SU-DHL-6 (cell line): ENCODE results near the gene SLC47A2.
"Not testable (repeated sequence)": the region's sequence is repeated elsewhere in the genome, so short reads cannot be mapped to it uniquely, and the experiment has no call there.

Experiments used
- H2AFZ ChIP-seq: fragments of 200-600 bp; sonication (generic); 2 replicates; pipeline ENCODE4 v1.6.1; 2014; ENCODE audit warnings: low read depth, mild to moderate bottlenecking, moderate library complexity, mixed read lengths, antibody characterized with exemption, low read length; ENCODE audit not compliant: severe bottlenecking
- H3F3A ChIP-seq: fragments of 200-600 bp; shearing (Covaris generic); 2 replicates; pipeline ENCODE4 v1.6.0; 2016; ENCODE audit warnings: antibody characterized with exemption, mild to moderate bottlenecking; ENCODE audit not compliant: insufficient read depth
- H3K27ac ChIP-seq: fragments of 200-600 bp; sonication (generic); 2 replicates; pipeline ENCODE4 v1.5.1; 2016; ENCODE audit warnings: low read depth, mild to moderate bottlenecking, low read length, moderate library complexity, mixed read lengths
- H3K27me3 ChIP-seq: fragments of 200-600 bp; sonication (generic), shearing (Covaris generic); 2 replicates; pipeline ENCODE4 v1.6.0; 2014; ENCODE audit warnings: mild to moderate bottlenecking, low read length
- H3K36me3 ChIP-seq: fragments of 200-600 bp; sonication (generic); 2 replicates; pipeline ENCODE4 v1.6.1; 2014; ENCODE audit warnings: mild to moderate bottlenecking, low read length, mixed read lengths
- H3K4me2 ChIP-seq: fragments of 300-600, 200-600 bp; shearing (Covaris generic), sonication (generic); 2 replicates; pipeline ENCODE4 v1.6.0; 2014; ENCODE audit warnings: low read length, low read depth, mild to moderate bottlenecking; ENCODE audit not compliant: poor library complexity, severe bottlenecking
- H3K4me3 ChIP-seq: fragments of 200-600 bp; sonication (generic); 2 replicates; pipeline ENCODE4 v1.5.1; 2014; ENCODE audit warnings: antibody characterized with exemption, low read length, mild to moderate bottlenecking, mixed read lengths; ENCODE audit not compliant: insufficient read depth, poor library complexity, severe bottlenecking
- H3K79me2 ChIP-seq: fragments of 200-600 bp; sonication (generic); 2 replicates; pipeline ENCODE4 v1.6.1; 2014; ENCODE audit warnings: mild to moderate bottlenecking, low read length, moderate library complexity; ENCODE audit not compliant: insufficient read depth
- H3K9ac ChIP-seq: fragments of 200-600 bp; sonication (generic); 2 replicates; pipeline ENCODE4 v1.7.0; 2014; ENCODE audit warnings: mild to moderate bottlenecking, low read length
- H3K9me2 ChIP-seq: fragments of 200-600 bp; sonication (generic); replicated peaks from 2 replicates; pipeline ENCODE4 v1.6.1; 2014; ENCODE audit warnings: low read length; ENCODE audit not compliant: insufficient read depth
- H3K9me3 ChIP-seq: fragments of 200-600 bp; sonication (generic); 2 replicates; pipeline ENCODE4 v1.6.1; 2014; ENCODE audit warnings: low read length, mixed read lengths; ENCODE audit not compliant: insufficient read depth
- H4K20me1 ChIP-seq: fragments of 200-600 bp; sonication (generic); 2 replicates; pipeline ENCODE4 v1.6.1; 2014; ENCODE audit warnings: low read depth, mild to moderate bottlenecking, antibody characterized with exemption, low read length, moderate library complexity, mixed read lengths
- CTCF ChIP-seq: fragments of 200-600 bp; sonication (generic); IDR thresholded peaks from one replicate; pipeline ENCODE4 v1.5.1; 2017; ENCODE audit warnings: antibody characterized with exemption, mild to moderate bottlenecking, low read length, moderate library complexity; ENCODE audit not compliant: insufficient read depth, poor library complexity, severe bottlenecking
- EZH2phosphoT487 ChIP-seq: fragments of 200-600 bp; sonication (generic), shearing (Covaris generic); conservative IDR thresholded peaks from 2 replicates; pipeline ENCODE4 v1.6.1; 2018; ENCODE audit warnings: mild to moderate bottlenecking, antibody characterized with exemption, low read length, moderate library complexity, mixed read lengths

SLC47A2 gene

GRCh38 chr17:19702217-19702641, 14.2 kb downstream of the SLC47A2 start:
- Histone ChIP-seq H3K36me3 (no peaks in the 10 kb centered on the region), H3K4me3 (no peak overlapping the region), H3K27me3 (no peaks in the 10 kb centered on the region), H3K4me2 (no peak overlapping the region), H3K9ac (no peak overlapping the region), H3K9me2 (no peaks in the 10 kb centered on the region), H3K79me2 (no peaks in the 10 kb centered on the region), H4K20me1 (no peaks in the 10 kb centered on the region), H3K27ac (no peak overlapping the region), H2AFZ (no peak overlapping the region), H3F3A (no peaks in the 10 kb centered on the region), H3K9me3 (no peaks in the 10 kb centered on the region)
- TF ChIP-seq EZH2phosphoT487, result no peak
- no peak for TF ChIP-seq CTCF

- no peaks in the 10 kb centered on the region for H4K20me1 ChIP-seq
- H3K27ac ChIP-seq, result no peak overlapping the region
- no peak overlapping the region for H2AFZ ChIP-seq
- no peaks in the 10 kb centered on the region for H3F3A ChIP-seq
- H3K9ac ChIP-seq, result no peak overlapping the region
- H3K9me2 ChIP-seq, result no peaks in the 10 kb centered on the region
- no peak overlapping the region for H3K4me2 ChIP-seq
- H3K79me2 ChIP-seq, result no peaks in the 10 kb centered on the region
- no peaks in the 10 kb centered on the region for H3K9me3 ChIP-seq
- H3K27me3 ChIP-seq, result no peaks in the 10 kb centered on the region
- no peak overlapping the region for H3K4me3 ChIP-seq
- no peak for TF ChIP-seq EZH2phosphoT487
- no peak for TF ChIP-seq CTCF
- no peaks in the 10 kb centered on the region for H3K36me3 ChIP-seq
Measured at GRCh38 chr17:19686400-19687090, 29.8 kb downstream of the SLC47A2 start.

GRCh38 chr17:19684909-19685580, 31.3 kb downstream of the SLC47A2 start:
- H3K9ac ChIP-seq, H3K36me3 ChIP-seq, H3F3A ChIP-seq, H3K9me2 ChIP-seq, H4K20me1 ChIP-seq, H3K27ac ChIP-seq, H3K4me2 ChIP-seq, H3K79me2 ChIP-seq, H3K9me3 ChIP-seq, H2AFZ ChIP-seq, H3K4me3 ChIP-seq, H3K27me3 ChIP-seq: not testable (repeated sequence)

- Histone ChIP-seq H3K27ac (no peak overlapping the region), H3K27me3 (no peaks in the 10 kb centered on the region), H3K9me2 (no peaks in the 10 kb centered on the region), H3K79me2 (no peaks in the 10 kb centered on the region), H3F3A (no peaks in the 10 kb centered on the region), H4K20me1 (no peaks in the 10 kb centered on the region), H3K9ac (no peak overlapping the region), H3K36me3 (no peaks in the 10 kb centered on the region), H3K4me2 (no peak overlapping the region), H2AFZ (no peak overlapping the region), H3K4me3 (no peak overlapping the region), H3K9me3 (no peaks in the 10 kb centered on the region)
- TF ChIP-seq CTCF (no peak), EZH2phosphoT487 (no peak)
Measured at GRCh38 chr17:19683117-19683516, 33.3 kb downstream of the SLC47A2 start.
